GM12878 (cell line): ENCODE measurements around the gene JAKMIP1.

Experiments
- ASH2L ChIP-seq: fragments of 300-600, 200-600 bp; sonication (generic); IDR thresholded peaks from 2 replicates; pipeline ENCODE4 v1.6.1; 2017; ENCODE audit warnings: low read depth, mild to moderate bottlenecking, borderline replicate concordance
- BCLAF1 ChIP-seq: fragments of 450-650 bp; IDR thresholded peaks from 2 replicates; pipeline ENCODE4 v1.6.1; 2017; ENCODE audit warnings: antibody characterized with exemption, mild to moderate bottlenecking, moderate library complexity
- CTCF ChIP-seq, 3 experiments: IDR thresholded peaks in 2 of 3; conservative IDR thresholded peaks in 1 of 3; 2 replicates each; pipeline ENCODE4 v1.5.1; 2011; ENCODE audit warnings: low read depth in 3 of 3, low read length in 3 of 3, mild to moderate bottlenecking in 3 of 3, control low read depth in 2 of 3, moderate library complexity in 2 of 3, inconsistent platforms in 1 of 3, mixed read lengths in 1 of 3; ENCODE audit not compliant: control insufficient read depth in 2 of 3, insufficient read depth in 1 of 3; ENCODE audit errors: extremely low read depth in 1 of 3
- HDAC2 ChIP-seq: fragments of 200-600 bp; sonication (generic); IDR thresholded peaks from 2 replicates; pipeline ENCODE4 v1.6.1; 2017
- JUND ChIP-seq: IDR thresholded peaks from 2 replicates; pipeline ENCODE4 v1.6.1; 2012; ENCODE audit warnings: low read depth, mild to moderate bottlenecking, low read length, improper control_type of control experiment, moderate library complexity
- MYC ChIP-seq: IDR thresholded peaks from 2 replicates; pipeline ENCODE4 v1.6.1; 2011; ENCODE audit warnings: mild to moderate bottlenecking, low read length, moderate library complexity, inconsistent platforms; ENCODE audit not compliant: insufficient read depth, insufficient replicate concordance, insufficient read length, severe bottlenecking
- POLR2A ChIP-seq: IDR thresholded peaks from 2 replicates; pipeline ENCODE4 v1.6.1; 2011; ENCODE audit warnings: low read depth, mild to moderate bottlenecking, low read length
- ZNF274 ChIP-seq: IDR thresholded peaks from one replicate; pipeline ENCODE4 v1.8.0; 2011; ENCODE audit not compliant: insufficient read length, insufficient read depth

- no peak for TF ChIP-seq MYC
- TF ChIP-seq CTCF (IDR thresholded peaks at IDR 0.05 in 2 of 3, conservative IDR thresholded peaks at IDR 0.05 in 1 of 3; ENCODE audit: control insufficient read depth in 2 of 3, extremely low read depth in 1 of 3, insufficient read depth in 1 of 3, low read depth in 3 of 3, low read length in 3 of 3): no peak
- no peak for TF ChIP-seq ASH2L
- no peak for TF ChIP-seq HDAC2
- TF ChIP-seq POLR2A: no peak
- no peak for TF ChIP-seq JUND
- TF ChIP-seq ZNF274: no peak
- no peak for TF ChIP-seq BCLAF1
Observed at GRCh38 chr4:6092971-6093370, 107.4 kb downstream of the JAKMIP1 start.
